NT2/D1 (cell line): ENCODE measurements around the gene TRMT61A.

Experiments
- SUZ12 ChIP-seq: IDR thresholded peaks from 2 replicates; pipeline ENCODE4 v1.6.1; 2011; ENCODE audit not compliant: insufficient read length, insufficient read depth; ENCODE audit errors: extremely low read depth
- YY1 ChIP-seq: IDR thresholded peaks from 2 replicates; pipeline ENCODE4 v1.6.1; 2011; ENCODE audit not compliant: insufficient read length, insufficient read depth
- ZNF274 ChIP-seq: IDR thresholded peaks from 2 replicates; pipeline ENCODE4 v1.6.1; 2011; ENCODE audit warnings: mild to moderate bottlenecking, low read depth, low read length

- TF ChIP-seq ZNF274, result no peak
- TF ChIP-seq SUZ12, result no peak
- no peak for TF ChIP-seq YY1
Measured at GRCh38 chr14:103483600-103483999, 45.4 kb upstream of the TRMT61A start.
